Hematopoietic multipotent progenitor cell (in vitro differentiated cells): ENCODE data around the gene HTATIP2. TPM values are rescaled to one million over a fixed set of nuclear protein-coding genes. Genes with fewer than 3 reads are reported as not detected.
A peak's percentile ranks its signal among the peaks of the same experiment; 100 is the strongest.
"Not testable (repeated sequence)": the region's sequence is repeated elsewhere in the genome, so short reads cannot be mapped to it uniquely, and the experiment has no call there.

Experiments
- DNase-seq, 3 donors: peaks; one replicate each; pipeline ENCODE4 v3.0.0-alpha.2; 2011 to 2015; ENCODE audit warnings: low read depth in 2 of 3, low spot score in 2 of 3
- total RNA-seq: library from RNA; depleted of rRNA; stranded (reverse); fragments of >200 nt; gene quantifications from one replicate; pipeline ENCODE4 v1.2.3, GENCODE V29; 2012

The HTATIP2 gene
- total RNA-seq: 9.2 TPM

DNA sequence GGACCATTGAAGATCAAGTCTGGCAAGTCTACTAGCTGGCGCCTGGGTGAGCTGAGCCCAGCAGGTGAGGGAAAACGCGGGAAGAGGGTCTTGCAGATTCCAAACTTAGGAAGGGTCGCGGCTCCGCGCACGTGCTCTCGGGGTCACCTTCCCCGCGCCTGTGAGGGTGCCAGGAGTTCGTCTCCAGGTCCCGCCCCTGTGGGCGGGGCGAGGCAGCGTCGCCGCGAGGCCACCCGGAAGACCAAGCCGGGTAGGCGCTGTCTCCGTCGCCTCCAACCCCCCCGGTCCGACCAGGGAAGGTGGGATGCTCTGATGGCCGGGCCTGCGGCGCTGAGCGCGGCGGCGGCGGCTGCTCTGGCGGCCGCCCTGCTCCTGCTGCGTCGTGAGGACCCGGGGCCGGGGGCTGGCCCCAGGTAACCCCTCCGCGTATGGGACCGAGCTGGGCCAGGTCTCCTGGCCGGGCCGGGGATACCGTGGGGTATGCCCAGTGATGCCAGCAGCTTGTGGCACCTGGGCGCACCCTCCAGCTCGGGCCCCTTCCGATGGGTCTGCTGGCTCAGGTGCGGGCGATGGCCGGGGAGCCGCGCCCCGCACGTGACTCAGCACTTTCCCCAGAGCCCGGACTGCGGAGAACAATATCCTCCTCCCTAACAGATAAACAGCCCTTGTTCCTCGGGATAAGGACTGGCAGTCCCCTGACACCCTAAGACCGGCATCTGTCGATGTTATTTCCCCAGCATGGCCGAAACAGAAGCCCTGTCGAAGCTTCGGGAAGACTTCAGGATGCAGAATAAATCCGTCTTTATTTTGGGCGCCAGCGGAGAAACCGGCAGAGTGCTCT lies at the start of gene HTATIP2:
Gene HTATIP2 (plus strand): TSS at position 215 of the 841 bp plus-strand sequence. CDS start 524 bp downstream, at position 739.
- DNase-seq: peak; percentile 52 to 59 (median 53)

DNA sequence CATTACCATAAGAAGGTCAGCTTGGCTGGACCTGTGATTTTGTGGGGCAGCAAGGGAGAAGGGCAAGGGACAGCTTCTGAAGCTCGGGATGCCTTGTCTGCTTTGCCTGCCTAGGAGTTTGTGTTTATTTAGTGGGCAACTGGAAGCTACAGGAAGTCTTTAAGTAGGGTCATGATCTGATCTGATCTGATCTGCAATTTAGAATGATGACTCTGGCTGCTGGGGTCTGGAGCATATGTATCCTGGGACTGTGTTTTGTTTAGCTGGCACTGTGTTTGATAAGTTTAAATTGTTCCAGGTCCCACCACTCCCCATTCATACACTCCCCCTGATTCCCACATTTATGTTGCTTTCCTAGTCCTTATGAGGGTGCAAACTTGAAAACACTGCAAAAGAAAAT lies 47.7 kb upstream of the HTATIP2 start:
- no peak for DNase-seq

DNA sequence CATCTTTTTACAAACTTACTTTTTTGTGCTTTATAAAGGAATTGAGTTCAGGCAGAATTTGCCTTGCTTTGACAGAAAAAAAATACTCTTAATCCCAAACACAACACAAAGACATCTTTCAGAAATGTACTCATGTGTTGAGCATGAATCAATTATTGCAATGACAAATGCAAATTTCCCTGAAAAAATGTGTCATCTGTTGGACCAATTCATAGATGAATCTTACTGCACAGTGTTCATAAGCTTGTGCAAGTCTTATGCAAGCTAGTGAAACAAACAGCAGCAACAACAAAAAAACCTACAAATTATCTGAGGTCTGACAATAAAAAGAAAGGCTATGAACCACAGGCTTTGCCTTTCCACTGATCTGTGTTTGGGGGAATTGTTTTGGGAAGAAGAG lies 42.3 kb upstream of the HTATIP2 start:
- DNase-seq: no peak

DNA sequence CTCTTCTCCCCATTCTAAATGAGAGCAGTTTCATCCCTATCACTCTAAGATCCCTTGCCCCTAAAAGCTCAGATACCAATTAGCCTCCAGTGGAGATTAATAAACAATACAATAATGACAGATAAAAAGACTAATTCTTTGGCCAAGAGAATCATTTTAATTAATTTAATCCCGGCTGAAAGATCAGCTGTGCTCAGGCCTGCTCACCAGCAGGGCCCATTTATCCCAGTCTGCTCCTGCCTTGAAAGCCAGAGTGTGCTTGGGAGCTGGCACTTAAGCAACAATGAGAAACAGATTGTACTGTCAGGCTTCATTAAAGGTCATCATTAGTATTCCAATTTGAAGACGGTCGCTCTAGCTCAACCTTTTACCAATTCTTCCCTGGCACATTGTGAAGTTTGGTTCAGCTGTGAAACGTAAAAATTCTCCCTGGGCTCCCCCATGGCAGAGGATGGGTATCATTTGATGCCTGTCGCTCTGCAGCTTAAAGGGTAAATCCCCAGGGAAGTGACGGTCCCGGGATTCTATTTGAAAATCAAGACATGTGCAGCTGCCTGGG lies 36.1 kb upstream of the HTATIP2 start:
- DNase-seq: no peak

DNA sequence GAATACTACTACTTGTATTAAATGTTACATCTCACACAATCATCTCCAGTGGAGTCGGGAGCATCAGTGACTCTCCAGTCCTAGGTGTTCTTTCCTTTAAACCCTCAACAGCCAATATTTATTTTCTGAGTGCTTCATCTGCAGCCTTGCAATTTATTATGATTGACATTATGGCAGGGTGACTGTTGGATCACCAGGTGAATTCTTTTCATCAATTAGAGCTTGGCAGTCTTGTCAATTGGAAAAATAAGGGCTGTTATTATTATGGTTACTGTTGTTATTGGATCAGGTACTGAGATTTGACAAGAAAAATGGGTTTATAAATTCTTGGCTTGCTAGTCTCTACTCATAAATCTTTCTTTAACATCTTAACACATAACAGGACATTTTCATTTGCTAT lies 27.5 kb upstream of the HTATIP2 start:
- DNase-seq: no peak

DNA sequence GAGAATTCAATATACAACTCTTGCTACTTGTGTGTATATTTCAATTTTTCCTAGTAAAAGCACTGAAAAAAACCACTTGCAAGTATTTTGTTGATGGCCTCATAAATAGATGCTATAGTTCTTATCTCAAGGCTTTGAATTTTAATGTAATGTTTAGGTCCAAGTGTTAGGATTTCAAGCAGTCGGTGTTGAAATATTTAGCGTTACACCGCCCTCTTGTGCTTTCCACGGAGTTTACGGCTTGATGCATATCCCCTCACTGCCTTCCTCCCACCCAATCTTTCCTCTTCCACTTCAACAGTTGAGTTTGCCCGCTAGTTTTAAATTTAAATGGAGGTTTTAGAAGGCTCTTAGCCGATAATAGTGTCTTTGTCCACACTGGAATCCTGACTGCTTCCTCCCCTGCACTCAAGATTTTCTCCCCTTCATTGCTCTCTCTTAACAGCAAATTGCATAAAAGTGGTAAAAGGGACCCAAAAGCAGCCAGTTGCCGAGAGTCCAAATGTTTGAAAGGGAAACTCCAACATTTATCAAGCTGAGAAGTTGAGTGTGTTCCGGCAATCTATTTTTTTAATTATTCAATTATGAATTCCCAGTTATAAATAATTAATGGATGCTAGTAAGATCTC lies 25.9 kb upstream of the HTATIP2 start:
- DNase-seq: peak in 2 of 3 donors; percentile 31 to 52

DNA sequence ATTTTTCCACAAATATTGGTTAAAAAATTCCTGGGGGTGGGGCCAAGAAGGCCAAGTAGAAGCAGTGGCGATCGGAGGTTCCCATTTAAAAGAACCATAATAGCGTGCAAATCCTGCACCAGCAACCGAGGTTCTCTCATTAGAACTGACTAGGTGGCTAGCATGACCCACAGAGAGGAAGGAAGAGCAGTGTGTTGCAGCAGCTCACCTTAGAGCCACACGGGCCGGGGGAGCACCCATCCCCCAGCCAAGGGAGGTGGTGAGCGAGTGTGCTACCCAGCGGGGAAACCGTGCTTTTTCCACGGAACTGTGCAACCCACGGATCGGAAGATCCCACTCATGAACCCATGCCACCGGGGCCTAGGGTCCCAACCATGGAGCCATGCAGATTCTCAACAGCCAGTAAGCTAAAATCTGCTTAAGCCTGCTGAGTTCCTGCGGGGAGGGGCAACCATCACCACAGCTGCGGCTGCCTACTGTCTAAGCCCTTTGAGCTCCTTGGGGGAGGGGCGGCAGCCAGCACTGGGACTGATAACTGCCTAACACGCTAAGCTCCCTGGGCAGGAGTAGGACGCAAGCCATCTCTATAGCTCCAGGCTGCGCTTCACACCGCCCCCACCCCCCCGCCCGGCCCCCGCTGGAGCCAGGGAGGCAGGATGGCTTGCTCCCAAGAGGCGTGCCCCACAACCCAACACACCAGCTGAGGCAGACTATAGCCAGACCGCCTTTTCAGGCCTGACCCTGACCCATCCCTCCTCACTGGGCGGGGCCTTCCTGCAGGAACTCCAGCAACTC lies 21.0 kb upstream of the HTATIP2 start:
- DNase-seq: no peak

DNA sequence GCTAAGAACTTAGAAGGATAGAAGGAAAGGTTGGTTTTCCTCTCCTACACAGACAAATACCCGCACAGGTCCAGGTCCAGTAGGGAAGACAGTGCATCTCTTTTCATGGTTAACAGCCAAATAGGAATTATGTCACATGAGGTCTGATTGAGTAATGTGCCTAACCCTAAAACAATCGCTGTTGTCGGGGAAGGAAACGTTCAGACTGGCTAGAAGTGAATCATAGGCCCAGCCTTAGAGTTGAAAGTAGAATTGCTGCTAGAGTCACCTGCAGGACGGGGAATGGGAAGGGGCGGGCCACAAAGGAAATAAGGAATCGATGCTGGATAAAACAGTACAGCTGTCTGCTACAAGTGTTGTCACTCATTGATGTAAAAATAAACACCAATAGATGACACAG lies 12.4 kb upstream of the HTATIP2 start:
- DNase-seq: no peak

DNA sequence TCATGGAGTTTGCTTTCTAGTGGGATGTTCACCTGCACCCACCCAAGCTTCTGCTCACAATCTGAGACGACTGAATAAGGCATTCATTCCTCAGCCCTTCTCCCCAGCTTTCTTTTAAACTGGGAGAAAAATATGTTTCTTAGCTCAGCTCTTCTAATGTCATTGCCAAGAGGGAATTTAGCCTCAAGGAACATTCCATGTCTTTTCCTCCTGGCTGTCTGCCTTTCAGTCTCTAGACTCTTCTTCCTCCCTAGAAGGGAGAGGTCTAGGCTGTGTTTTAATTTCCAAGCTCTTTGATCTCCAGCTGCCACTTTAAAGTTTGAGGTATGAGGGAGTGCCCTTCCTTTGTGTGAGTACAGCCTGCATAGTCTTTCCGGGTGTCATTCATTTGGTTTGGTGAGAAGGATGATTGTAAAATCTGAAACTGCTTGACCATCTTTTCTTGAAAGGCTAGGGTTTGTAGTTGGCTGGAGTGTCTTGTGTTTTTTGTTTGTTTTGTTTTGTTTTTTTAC lies 11.7 kb upstream of the HTATIP2 start:
- DNase-seq: no peak

DNA sequence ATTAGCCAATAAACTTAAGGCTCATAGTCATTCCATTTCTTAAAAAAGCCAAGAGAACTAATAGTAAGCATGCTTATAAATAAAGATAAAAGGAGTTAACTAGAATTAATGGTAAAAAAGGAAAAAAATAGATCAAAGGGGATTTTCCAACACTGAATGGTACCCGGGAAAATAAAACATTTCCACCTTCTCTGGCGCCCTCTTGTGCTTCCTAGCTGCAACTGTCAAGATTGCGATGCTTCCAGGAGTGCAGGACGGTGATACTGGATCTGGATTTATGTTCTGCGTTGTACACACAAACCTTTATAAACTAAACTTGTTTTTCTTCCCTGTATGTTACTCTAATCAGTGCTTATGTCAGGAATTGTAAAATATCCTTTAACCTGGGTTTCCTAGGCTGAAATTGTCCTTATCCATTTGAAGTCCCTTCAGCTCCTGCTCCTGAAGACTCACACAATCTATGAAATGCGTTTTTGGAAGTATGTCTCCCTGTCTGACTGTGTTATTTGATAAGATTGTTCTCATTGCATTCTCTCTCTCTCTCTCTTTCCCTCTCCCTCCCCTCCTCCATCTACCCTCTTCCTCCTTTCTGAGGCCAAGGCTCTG lies 9.6 kb upstream of the HTATIP2 start:
- peak in 1 of 3 donors; percentile 39 for DNase-seq

DNA sequence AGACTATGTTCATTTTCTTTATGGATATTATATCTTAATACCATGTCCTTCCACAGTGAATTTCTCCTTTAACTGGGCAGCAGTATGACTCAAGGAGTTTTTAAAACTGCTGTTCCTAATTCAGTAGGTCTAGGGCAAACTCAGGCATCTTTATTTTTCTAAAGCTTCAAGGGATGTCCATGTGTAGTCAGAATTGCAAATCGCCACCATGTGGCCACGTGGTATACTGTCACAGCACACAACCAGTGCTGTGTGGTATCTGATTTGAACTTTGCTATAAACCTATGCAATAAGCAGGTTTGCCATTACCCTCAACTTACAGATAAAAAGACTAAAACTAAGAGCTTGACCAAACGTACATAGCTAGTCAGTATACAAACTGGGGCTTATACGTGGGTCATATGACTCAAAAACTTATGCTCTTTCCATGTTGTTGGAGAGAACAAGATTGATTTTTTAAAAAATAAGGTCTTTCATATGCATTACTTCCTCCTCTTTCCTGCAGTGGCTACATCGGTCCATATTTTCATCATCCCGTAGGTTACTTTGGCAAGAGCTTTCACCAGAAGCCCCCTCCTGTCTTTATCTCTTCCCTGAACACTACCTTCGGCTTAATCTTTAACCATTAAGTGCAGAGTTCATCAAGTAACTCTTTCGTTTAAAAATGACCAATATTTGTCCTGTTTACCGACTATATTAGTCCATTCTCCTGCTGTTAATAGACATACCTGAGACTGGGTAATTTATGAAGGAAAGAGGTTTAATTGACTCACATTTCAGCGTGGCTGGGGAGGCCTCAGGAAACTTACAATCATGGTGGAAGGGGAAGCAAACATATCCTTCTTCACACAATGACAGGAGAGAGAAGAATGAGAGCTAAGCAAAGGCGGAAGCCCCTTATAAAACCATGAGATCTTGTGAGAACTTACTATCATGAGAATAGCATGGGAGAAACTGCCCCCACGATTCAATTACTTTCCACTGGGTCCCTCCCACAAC lies 8.0 kb upstream of the HTATIP2 start:
- peak in 2 of 3 donors; percentile 38 to 63 for DNase-seq

DNA sequence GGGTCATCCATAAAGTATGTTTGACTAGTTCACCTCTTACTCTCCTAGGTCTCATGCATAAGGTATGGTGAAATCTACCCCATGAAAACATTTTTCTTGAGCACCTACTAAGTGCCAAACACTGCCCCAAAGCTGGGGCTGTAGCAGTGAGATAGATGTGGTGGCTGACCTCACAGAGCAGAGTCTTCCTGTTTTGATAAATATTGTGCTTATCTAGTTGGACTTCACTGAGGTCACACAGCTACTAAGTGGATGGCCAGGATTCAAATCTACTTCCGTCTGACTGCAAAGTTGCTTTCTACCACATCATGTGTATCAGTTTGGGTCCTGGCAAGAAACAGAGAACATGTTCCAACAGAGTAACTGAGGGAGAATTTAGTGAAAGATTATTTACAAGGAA lies 6.4 kb upstream of the HTATIP2 start:
- no peak for DNase-seq

DNA sequence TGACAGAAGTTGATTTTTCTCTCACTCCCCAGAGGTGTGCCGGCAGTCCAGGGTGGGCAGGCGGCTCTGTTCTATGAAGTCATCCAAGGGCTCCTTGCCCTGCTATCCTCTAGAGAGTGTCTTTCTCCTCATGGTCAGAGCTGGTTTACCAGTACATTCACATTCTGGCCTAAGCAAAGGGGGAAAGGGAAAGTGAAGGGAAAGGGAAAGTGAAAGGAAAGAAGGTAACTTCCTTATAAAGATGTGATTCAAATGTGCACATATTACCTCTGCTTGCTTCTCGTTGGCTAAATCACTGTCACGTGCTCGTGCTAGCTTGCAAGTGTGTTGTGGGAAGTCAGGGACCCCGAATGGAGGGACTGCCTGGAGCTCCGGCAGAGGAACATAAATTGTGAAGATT lies 2.9 kb upstream of the HTATIP2 start:
- DNase-seq: peak in 2 of 3 donors; percentile 53 to 75

DNA sequence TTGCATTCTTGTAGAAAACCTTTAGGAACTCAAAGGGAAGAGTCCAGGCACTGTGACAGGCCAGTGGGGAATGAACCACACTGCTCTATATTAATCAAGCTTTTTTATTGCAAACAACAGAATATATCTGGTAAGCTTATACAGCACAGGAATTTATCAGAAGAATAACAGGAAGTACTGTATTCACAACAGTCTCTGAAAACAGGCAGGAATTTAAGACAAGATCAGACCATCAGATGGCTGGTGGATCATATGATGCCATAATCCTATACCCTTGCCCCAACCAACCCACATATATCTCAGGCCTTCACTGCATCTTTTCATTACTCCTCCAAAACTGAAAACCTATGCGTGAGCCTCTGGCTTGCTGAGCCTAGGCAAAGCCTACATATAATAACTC lies 1.0 kb upstream of the HTATIP2 start:
- DNase-seq: no peak

DNA sequence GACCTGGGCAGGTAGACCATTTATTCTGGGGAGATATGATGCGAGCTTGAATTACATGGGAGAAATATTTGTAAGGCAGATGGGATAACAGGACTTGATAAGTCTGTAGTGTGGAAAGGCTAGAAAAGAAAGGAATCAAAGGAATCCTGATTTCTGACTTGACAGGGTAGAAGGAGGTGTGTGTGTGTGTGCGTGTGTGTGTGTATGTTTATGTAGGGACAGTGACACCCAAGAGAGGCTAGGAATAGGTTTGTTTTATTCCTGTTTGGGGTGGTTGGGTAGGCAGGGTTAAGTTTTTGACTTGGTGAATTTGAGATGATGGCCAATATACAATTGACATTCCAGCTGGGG lies 390 bp upstream of the HTATIP2 start:
- DNase-seq: no peak

DNA sequence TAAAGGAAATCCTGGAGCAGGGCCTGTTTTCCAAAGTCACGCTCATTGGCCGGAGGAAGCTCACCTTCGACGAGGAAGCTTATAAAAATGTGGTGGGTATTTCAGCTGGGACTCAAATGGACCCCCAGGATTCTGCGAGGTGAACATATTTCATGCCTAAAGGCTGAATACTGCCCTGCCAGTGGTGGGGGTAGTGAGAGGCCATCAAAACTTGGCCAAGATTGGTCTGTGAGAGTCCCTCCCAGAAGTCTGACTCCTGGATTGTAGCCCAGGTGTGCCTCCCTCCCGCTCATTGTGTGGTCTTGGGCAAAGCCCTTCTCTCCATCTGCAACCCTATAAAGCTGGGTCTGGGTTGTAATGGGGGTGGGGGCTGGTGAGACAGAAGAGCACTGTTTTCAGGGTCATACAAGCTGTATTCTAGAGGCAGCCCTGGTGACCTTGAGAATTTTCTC lies 853 bp downstream of the HTATIP2 start:
- DNase-seq: no peak

DNA sequence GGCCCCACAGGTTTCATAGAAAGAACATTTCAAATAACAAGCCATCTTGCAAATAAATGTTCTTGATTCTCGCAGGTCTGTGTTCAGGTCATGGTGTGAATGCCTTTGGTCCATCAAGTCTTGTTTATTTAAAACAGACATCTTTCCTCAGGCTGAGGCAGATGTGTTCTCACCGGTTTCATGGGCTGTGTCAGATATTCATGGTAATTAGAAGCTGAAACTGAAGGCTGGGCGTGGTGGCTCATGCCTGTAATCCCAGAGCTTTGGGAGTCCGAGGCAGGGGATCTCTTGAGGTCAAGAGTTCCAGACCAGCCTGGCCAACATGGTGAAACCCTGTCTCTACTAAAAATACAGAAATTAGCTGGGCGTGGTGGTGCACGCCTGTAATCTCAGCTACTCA lies 2.0 kb downstream of the HTATIP2 start:
- DNase-seq: not testable (repeated sequence)

DNA sequence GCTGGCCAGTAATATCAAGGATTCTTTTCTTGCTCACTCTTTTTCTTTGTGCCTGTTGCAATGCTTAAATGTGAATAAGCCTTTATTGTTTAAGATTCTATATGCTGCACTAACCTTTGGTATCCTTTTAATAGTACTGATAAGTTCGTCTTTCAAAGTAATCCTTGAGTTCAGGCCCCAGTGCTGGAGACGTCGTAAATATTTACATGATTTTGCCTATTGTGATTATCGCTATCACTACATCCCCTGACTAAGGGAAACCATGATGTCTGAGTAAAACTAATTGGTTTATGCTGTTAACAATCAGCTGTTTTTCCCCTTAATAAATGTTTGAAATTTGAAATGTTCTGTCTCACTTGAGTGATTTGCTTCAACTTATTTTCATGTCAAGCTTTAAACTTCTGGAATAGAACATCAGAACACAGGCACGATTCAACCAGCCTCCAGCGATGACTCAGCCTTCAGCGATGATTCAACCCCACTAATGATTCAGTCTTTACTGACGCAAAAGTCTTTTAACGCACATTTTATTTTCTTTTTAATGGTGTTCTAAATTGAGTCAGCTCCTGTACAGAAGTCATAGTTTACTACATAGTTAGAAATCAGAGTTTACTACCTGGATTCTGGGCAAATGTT lies 3.9 kb downstream of the HTATIP2 start:
- peak in 1 of 3 donors; percentile 28 for DNase-seq

DNA sequence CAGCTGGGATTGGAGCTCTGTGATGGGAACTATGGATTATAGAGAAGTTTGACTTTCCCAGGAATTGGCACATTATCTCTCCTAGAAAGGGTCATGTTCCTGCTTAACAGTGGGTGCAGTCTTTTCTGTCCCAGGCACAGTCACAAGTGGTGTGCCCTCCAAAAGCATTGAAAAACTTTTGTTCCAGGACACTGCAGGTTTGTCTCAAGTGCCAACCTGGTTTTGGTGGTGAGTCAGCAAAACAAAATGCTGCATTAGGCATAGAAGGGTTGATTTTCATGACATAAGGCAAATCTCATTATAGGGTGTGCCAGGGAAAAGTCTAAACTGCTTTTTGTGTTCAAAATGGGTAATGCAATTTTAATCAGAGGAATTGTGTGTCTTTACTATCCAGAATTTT lies 4.9 kb downstream of the HTATIP2 start:
- DNase-seq: no peak
